WTC11 (cell line): Measurements from ENCODE around the gene MRTFA. TPM values are rescaled to one million over a fixed set of nuclear protein-coding genes. Genes with fewer than 3 reads are reported as not detected.

Experiments used
- ATAC-seq: fragments of 200-7000 bp; cut with Tn5 transposase; 2 replicates; pipeline ENCODE4 v1.10.0; 2021; ENCODE audit warnings: mild to moderate bottlenecking, moderate library complexity
- CTCF ChIA-PET: fragments of 300-600 bp; sonication (Branson Sonifier 250); formaldehyde crosslinking; loops from one replicate; lab custom pipeline; 2021; ENCODE audit warnings: antibody characterized with exemption; lab: Charles Lee
- POLR2A ChIA-PET: fragments of 350-600 bp; sonication (Branson Sonifier 250); formaldehyde crosslinking; loops from one replicate; lab custom pipeline; 2021; ENCODE audit warnings: antibody characterized with exemption; lab: Charles Lee
- DNase-seq: peaks from one replicate; pipeline ENCODE4 v3.0.0; 2021; ENCODE audit warnings: low spot score
- H3K27ac Mint-ChIP-seq: 2 replicates; pipeline ENCODE4 v1.8.0; 2021; ENCODE audit warnings: mixed read lengths
- H3K27me3 Mint-ChIP-seq: 2 replicates; pipeline ENCODE4 v1.8.0; 2021; ENCODE audit warnings: low read depth, mild to moderate bottlenecking, moderate library complexity, mixed read lengths
- H3K36me3 Mint-ChIP-seq: 2 replicates; pipeline ENCODE4 v1.8.0; 2021; ENCODE audit warnings: mixed read lengths
- H3K4me1 Mint-ChIP-seq: 2 replicates; pipeline ENCODE4 v1.8.0; 2022; ENCODE audit warnings: mixed read lengths
- H3K4me3 Mint-ChIP-seq: 2 replicates; pipeline ENCODE4 v1.8.0; 2021; ENCODE audit warnings: mild to moderate bottlenecking, moderate library complexity, mixed read lengths
- H3K9me3 Mint-ChIP-seq: 2 replicates; pipeline ENCODE4 v1.8.0; 2021; ENCODE audit warnings: mixed read lengths
- ATF3 ChIP-seq: sonication (generic); formaldehyde crosslinking; conservative IDR thresholded peaks from 2 replicates; pipeline ENCODE4 v1.8.1; 2022; ENCODE audit warnings: mild to moderate bottlenecking, missing genetic modification reagents
- CTCF ChIP-seq: fragments of 200-600 bp; IDR thresholded peaks from 2 replicates; pipeline ENCODE4 v1.8.0; 2022; ENCODE audit warnings: antibody characterized with exemption
- ELF4 ChIP-seq: sonication (generic); formaldehyde crosslinking; IDR thresholded peaks from 2 replicates; pipeline ENCODE4 v1.8.1; 2022; ENCODE audit warnings: low read depth, mild to moderate bottlenecking, moderate library complexity, missing genetic modification reagents
- EMX1 ChIP-seq: fragments of 250-450 bp; sonication (Bioruptor Pico); IDR thresholded peaks from 2 replicates; pipeline ENCODE4 v1.8.0; 2021; ENCODE audit warnings: mild to moderate bottlenecking
- ERG ChIP-seq: fragments of 250-450 bp; sonication (Bioruptor Pico); IDR thresholded peaks from 2 replicates; pipeline ENCODE4 v1.8.0; 2021; ENCODE audit warnings: mild to moderate bottlenecking
- ESRRA ChIP-seq: sonication (generic); formaldehyde crosslinking; IDR thresholded peaks from 2 replicates; pipeline ENCODE4 v1.8.1; 2022; ENCODE audit warnings: mild to moderate bottlenecking, missing genetic modification reagents, borderline replicate concordance
- FOXP1 ChIP-seq: sonication (generic); formaldehyde crosslinking; IDR thresholded peaks from 2 replicates; pipeline ENCODE4 v1.8.0; 2022; ENCODE audit warnings: missing genetic modification reagents, mild to moderate bottlenecking, moderate library complexity, borderline replicate concordance
- GTF2I ChIP-seq: fragments of 250-450 bp; sonication (Bioruptor Pico); conservative IDR thresholded peaks from 2 replicates; pipeline ENCODE4 v1.4.0; 2021; ENCODE audit warnings: mild to moderate bottlenecking
- JUN ChIP-seq: sonication (generic); formaldehyde crosslinking; IDR thresholded peaks from 2 replicates; pipeline ENCODE4 v1.8.0; 2023; ENCODE audit warnings: mild to moderate bottlenecking, missing genetic modification reagents
- MXD4 ChIP-seq: fragments of 250-450 bp; sonication (Bioruptor Pico); IDR thresholded peaks from 2 replicates; pipeline ENCODE4 v1.8.0; 2021; ENCODE audit warnings: mild to moderate bottlenecking, moderate library complexity, borderline replicate concordance
- NFE2L1 ChIP-seq: sonication (generic); formaldehyde crosslinking; IDR thresholded peaks from 2 replicates; pipeline ENCODE4 v1.8.1; 2023; ENCODE audit warnings: missing genetic modification reagents
- PREB ChIP-seq: sonication (generic); formaldehyde crosslinking; IDR thresholded peaks from 2 replicates; pipeline ENCODE4 v1.8.1; 2022; ENCODE audit warnings: mild to moderate bottlenecking, missing genetic modification reagents, moderate library complexity, borderline replicate concordance
- RELA ChIP-seq: sonication (generic); formaldehyde crosslinking; IDR thresholded peaks from 2 replicates; pipeline ENCODE4 v1.8.1; 2022; ENCODE audit warnings: missing genetic modification reagents, mild to moderate bottlenecking, borderline replicate concordance
- SP1 ChIP-seq: sonication (generic); formaldehyde crosslinking; conservative IDR thresholded peaks from 2 replicates; pipeline ENCODE4 v1.8.1; 2022; ENCODE audit warnings: missing genetic modification reagents
- TEAD1 ChIP-seq: sonication (generic); formaldehyde crosslinking; IDR thresholded peaks from 2 replicates; pipeline ENCODE4 v1.8.0; 2022; ENCODE audit warnings: mild to moderate bottlenecking, missing genetic modification reagents
- ZNF138 ChIP-seq: sonication (generic); formaldehyde crosslinking; conservative IDR thresholded peaks from 2 replicates; pipeline ENCODE4 v1.8.1; 2022; ENCODE audit warnings: mild to moderate bottlenecking, moderate library complexity, missing genetic modification reagents
- ZNF232 ChIP-seq: sonication (generic); formaldehyde crosslinking; IDR thresholded peaks from 2 replicates; pipeline ENCODE4 v1.8.0; 2022; ENCODE audit warnings: mild to moderate bottlenecking, missing genetic modification reagents
- ZNF317 ChIP-seq: sonication (generic); formaldehyde crosslinking; IDR thresholded peaks from 2 replicates; pipeline ENCODE4 v1.8.1; 2023; ENCODE audit warnings: low read depth, mild to moderate bottlenecking, moderate library complexity, missing genetic modification reagents, borderline replicate concordance
- ZNF396 ChIP-seq: fragments of 250-450 bp; sonication (Bioruptor Pico); IDR thresholded peaks from 2 replicates; pipeline ENCODE4 v1.8.0; 2021; ENCODE audit warnings: mild to moderate bottlenecking, moderate library complexity, borderline replicate concordance
- ZNF416 ChIP-seq: fragments of 250-450 bp; sonication (Bioruptor Pico); IDR thresholded peaks from 2 replicates; pipeline ENCODE4 v1.9.0; 2021; ENCODE audit warnings: mild to moderate bottlenecking, inconsistent platforms
- ZNF425 ChIP-seq: fragments of 250-450 bp; sonication (Bioruptor Pico); conservative IDR thresholded peaks from 2 replicates; pipeline ENCODE4 v1.9.0; 2021; ENCODE audit warnings: mild to moderate bottlenecking
- total RNA-seq: library from RNA; stranded (reverse); gene quantifications from 3 replicates; pipeline ENCODE4 v1.2.3, GENCODE V29; 2021

Gene MRTFA
- total RNA-seq, 1 experiment from 2014 or later = 48.4 TPM

GRCh38 chr22:40403141-40403540, 233.4 kb downstream of the MRTFA start:
- no peak for ATAC-seq
- POLR2A ChIA-PET = no interaction called here
- H3K4me1 Mint-ChIP-seq = peaks cover 4% of the 10 kb centered on the region; the same call in 1 of the 2 replicates
- no peaks in the 10 kb centered on the region for H3K9me3 Mint-ChIP-seq
- CTCF ChIA-PET = interaction anchor here (2.0 kb wide), 1 partner anchor 34 kb away, joined by 6 read pairs; no protein-coding TSS in a partner anchor
- no peak for DNase-seq
- H3K27ac Mint-ChIP-seq = no peak overlapping the region
- peaks cover 37% of the 10 kb centered on the region for H3K36me3 Mint-ChIP-seq
- TF ChIP-seq ERG (CRISPR knock-in tag) (no peak), RELA (CRISPR knock-in tag) (no peak), TEAD1 (CRISPR knock-in tag) (no peak), JUN (CRISPR knock-in tag) (no peak), ZNF396 (no peak), ZNF232 (CRISPR knock-in tag) (no peak)
- TF ChIP-seq, all 79 proteins: peak for 0
- no peak overlapping the region for H3K4me3 Mint-ChIP-seq
- no peaks in the 10 kb centered on the region for H3K27me3 Mint-ChIP-seq

GRCh38 chr22:40401981-40402406, 234.5 kb downstream of the MRTFA start:
- no peaks in the 10 kb centered on the region for H3K27me3 Mint-ChIP-seq
- no peak overlapping the region for H3K27ac Mint-ChIP-seq
- DNase-seq (no peak), ATAC-seq (no peak)
- ChIA-PET POLR2A (no interaction called here), CTCF (no interaction called here)
- no peaks in the 10 kb centered on the region for H3K9me3 Mint-ChIP-seq
- peaks cover 10% of the 10 kb centered on the region for H3K4me1 Mint-ChIP-seq
- H3K36me3 Mint-ChIP-seq = peaks cover 30% of the 10 kb centered on the region
- H3K4me3 Mint-ChIP-seq = no peak overlapping the region
- TF ChIP-seq PREB (CRISPR knock-in tag) (no peak), ZNF317 (CRISPR knock-in tag) (no peak), ESRRA (no peak)

GRCh38 chr22:40401532-40401931, 235.0 kb downstream of the MRTFA start:
- Mint-ChIP-seq H3K27me3 (no peaks in the 10 kb centered on the region), H3K36me3 (peaks cover 28% of the 10 kb centered on the region), H3K4me3 (no peak overlapping the region), H3K27ac (no peak overlapping the region), H3K9me3 (no peaks in the 10 kb centered on the region), H3K4me1 (peaks cover 14% of the 10 kb centered on the region)
- ChIA-PET CTCF (no interaction called here), POLR2A (no interaction called here)
- ATAC-seq (no peak), DNase-seq (no peak)
- TF ChIP-seq NFE2L1 (CRISPR knock-in tag) (no peak), EMX1 (no peak), MXD4 (no peak)

GRCh38 chr22:40400159-40400558, 236.4 kb downstream of the MRTFA start:
- no peak for DNase-seq
- no peaks in the 10 kb centered on the region for H3K9me3 Mint-ChIP-seq
- H3K27ac Mint-ChIP-seq = no peak overlapping the region
- no peak for ATAC-seq
- H3K36me3 Mint-ChIP-seq = peaks cover 19% of the 10 kb centered on the region
- H3K4me3 Mint-ChIP-seq = no peak overlapping the region
- H3K27me3 Mint-ChIP-seq = no peaks in the 10 kb centered on the region
- peaks cover 15% of the 10 kb centered on the region for H3K4me1 Mint-ChIP-seq
- ChIA-PET POLR2A (no interaction called here), CTCF (interaction anchor here (0.8 to 2.2 kb wide), 5 partner anchors 10 to 499 kb away, joined by 3 to 8 read pairs (median 4); no protein-coding TSS in a partner anchor)
- TF ChIP-seq ZNF416 (no peak), ZNF425 (no peak), FOXP1 (CRISPR knock-in tag) (no peak), GTF2I (CRISPR knock-in tag) (no peak), ELF4 (no peak), SP1 (CRISPR knock-in tag) (no peak), ATF3 (no peak), ZNF138 (CRISPR knock-in tag) (no peak), CTCF (no peak)
